Anterior cingulate cortex (tissue), 58 donors: ENCODE results near the gene XRCC6.
"Not testable (repeated sequence)": the region's sequence is repeated elsewhere in the genome, so short reads cannot be mapped to it uniquely, and the experiment has no call there.

Source experiments
- DNase-seq, 58 donors: peaks; one replicate each; lab custom pipeline; 2025; lab: John Stamatoyannopoulos, UW

Gene XRCC6

DNA sequence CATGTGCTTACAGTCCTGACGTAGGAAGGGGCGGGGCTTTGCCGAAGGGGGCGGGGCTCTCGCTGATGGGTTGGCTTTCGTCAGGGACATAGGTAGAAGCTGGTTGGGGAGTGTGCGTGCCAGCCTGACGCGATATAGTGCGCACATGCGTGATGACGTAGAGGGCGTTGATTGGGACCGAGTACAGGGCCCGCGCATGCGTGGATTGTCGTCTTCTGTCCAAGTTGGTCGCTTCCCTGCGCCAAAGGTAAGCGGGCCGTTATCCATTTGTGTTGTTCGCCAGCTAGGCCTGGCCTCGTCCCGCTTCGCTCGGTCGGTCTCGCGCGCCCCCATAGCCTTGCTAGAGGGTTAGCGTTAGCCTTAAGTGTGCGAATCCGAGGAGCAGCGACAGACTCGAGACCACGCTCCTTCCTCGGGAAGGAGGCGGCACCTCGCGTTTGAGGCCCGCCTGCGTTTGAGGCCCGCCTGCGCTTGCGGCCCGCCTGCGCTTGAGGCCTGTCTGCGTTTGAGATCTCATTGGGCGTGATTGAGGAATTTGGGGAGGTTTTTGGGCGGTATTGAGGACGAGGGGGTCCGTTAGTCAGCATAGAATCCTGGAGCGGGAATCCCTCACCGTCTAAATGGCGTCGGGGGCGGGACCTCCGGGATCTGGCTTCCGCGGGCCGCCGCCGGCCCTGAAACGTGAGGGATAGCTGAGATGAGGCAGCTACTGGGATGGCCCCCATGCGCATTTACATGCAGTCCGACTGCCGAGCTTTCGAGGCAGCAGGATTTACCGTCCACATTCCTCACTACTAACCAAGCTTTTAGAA, at the start of gene XRCC6:
TSS of gene XRCC6 (plus strand) at position 197 of the 812 bp plus-strand sequence. CDS start 710 bp downstream, outside the sequence.
- peak; percentile 92 to 100 (median 99) for DNase-seq

DNA sequence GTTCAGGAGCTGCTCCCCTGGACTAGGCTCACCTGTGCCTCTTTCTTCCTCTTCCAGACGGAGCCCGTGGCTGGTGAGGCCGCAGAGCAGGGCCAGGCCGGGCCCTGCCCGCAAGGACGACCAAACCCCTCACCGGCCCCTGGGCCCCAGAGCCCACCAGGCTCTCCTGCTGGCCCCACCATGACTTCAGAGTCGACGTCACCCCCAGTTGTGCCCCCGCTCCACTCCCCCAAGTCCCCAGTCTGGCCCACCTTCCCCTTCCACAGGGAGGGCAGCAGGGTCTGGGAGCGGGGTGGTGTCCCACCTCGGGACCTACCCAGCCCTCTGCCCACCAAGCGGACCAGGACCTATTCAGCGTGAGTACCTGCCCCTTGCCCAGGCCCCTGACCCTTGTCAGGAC, 49.3 kb upstream of the XRCC6 start:
- DNase-seq = no peak

DNA sequence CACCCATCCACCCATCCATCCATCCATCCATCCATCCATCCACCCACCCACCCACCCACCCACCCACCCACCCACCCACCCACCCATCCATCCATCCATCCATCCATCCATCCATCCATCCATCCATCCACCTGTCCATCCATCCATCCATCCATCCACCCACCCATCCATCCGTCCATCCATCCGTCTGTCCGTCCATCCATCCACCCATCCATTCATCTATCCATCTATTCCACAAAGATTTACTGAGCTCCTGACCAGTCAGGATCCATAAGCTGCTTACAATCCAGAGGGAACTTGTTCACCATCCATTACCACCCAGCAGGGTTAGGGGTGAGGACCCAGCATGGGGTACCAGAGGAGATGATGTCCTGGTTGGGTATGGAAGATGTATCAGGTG, 48.8 kb upstream of the XRCC6 start:
- DNase-seq = not testable (repeated sequence)

DNA sequence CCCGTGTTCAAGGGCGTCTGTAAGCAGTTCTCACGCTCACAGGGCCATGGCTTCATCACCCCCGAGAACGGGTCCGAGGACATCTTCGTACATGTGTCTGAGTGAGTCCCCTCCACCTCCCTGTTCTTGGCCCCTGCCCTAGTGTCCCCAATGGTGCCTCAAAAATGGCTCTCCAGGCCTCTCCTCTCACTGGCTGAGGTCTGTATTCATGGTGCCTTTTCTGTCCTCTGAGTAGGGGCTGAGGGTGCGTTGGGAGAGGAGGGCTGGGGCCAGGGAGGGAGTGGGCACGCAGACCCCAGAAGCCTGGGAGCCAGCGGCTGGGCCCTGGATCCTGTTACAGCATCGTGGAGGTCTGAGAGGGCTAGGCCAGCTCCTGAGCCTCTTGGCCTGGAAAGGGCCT, 47.4 kb upstream of the XRCC6 start:
- no peak for DNase-seq

DNA sequence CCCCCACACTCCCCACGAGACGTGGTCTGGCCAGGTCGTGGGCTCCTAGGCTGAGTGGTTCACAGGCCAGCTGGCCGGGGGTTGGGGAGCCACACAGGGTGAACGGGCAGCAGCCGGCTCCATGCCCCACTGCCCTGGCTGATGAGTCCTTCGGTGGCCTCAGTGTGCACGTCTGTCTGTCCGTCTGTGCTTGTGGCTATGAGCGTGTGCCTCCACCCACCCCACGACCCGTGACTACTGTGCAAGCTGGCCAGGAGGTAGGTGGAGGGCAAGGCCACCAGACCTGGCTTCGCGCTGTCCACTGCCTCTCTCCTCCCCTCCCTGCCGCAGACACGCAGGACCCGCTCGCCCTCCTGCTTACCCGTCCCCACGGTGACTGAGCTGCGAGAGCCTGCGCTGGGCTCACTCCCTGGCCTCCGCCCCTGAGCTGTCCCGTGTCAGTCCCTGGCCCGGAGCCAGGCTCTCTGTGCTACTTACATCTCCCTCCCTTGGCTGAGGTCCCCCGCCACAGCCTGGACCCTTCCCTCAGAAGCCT, 46.2 kb upstream of the XRCC6 start:
- peak in 22 of 58 donors; percentile 14 to 66 (median 29) for DNase-seq

DNA sequence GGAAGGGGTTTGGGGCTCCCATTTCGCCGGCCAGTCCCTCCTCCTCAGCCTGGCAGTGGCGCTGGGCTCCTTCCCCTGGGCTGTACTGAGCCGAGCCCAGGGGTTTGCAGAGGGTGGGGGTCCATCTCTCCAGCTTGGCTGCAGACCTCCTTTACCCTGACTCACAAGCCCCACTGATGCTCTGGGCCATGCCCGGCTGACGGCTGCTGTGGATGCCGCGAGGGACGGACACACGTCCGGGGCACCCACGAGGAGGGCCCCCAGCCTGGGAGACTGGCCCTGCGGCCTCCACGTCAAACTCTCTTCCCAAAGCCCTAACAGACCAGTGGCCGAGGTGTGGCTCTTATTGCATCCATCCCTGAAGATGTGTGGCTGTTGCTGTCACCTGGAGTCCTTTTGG, 45.6 kb upstream of the XRCC6 start:
- DNase-seq = no peak

DNA sequence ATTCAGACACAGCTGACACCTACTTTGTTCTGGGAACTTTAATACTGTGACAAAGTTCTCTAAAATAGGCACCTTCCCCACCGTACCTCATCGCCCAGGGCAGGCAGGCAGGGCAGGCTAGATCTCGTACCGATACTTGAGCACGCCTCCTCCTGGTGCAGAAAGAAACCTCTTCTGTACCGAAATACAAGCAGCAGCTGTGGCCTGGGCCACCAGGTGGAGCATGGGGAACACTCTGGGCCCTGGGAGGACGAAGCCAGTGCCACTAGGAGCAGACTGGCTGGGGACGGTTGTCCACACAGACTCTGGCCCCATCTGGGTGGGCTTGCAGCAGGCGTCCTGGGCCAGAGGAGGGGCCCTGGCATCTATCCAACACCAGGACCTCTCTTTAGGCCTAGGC, 44.2 kb upstream of the XRCC6 start:
- DNase-seq = peak in 15 of 58 donors; percentile 11 to 48 (median 25)

DNA sequence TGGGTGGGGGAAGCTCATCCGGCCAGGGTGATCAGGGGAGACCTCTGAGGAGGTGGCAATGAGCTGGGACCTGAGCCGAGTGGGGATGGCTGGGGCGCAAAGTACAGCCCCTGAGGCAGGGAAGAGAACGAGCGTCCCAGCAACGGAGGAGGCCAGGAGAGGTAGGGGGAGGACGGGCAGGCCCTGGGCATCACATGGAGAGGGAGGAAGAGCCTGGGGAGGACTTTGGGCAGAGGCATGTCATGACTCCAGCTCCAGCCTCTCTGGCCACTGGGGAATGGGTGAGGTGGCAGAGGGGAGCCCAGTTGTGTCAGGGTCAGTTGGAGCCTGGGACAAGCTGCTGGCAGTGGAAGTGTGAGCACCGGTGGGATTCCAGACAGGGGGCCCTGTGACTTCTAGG, 43.0 kb upstream of the XRCC6 start:
- DNase-seq = no peak

DNA sequence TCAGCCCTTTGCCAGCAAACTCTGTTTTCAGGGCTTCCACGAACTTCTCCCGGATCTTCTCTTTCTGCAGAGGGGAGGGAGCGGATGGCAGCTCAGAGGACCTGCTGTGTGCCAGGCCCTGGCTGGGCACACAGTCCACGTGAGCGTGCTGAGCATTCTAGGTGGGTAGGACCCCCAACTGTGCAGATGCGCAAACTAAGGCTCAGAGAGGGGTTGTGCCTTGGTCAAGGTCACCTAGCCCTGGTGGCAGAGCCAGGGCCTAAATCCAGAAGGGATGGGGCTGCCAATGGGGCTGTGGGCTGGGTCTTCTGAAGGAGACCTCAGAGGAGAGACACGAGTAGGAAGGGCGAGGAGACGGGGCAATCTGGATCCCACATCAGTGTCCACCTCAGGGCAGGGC, 42.3 kb upstream of the XRCC6 start:
- DNase-seq = peak in 2 of 58 donors; percentile 11 to 13

DNA sequence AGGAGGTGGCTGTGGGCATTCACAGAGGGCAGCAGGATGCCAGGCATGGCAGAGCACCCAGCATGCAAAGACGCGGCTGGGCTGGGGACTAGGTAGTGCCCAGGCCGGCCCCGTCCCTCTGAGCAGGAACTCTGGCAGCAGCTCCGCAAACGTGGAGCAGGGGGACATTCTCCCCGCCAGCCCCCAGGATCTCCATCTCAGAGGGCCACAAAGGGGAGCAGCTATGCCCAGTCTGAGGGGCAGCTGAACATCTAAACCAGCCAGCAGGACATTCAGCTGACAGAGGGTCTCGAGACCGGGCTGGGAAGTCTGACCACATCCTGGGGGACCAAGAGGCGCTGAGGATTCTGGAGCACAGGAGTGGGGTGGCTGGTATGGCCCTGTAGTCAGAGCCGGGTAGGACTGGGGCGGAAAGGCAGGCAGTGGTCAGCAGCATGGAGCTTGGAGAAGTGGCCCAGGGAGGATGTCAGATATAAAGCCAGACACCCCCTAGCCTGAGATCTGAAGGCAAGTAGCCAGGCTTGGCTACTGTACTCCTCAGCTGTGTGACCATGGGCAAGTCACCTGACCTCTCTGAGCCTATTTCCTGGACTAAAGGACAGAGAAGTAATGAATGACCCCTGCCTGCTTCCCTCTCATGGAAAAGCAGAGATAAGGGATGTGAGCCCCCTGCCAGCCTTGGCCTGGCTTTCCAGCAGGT, 41.6 kb upstream of the XRCC6 start:
- no peak for DNase-seq

DNA sequence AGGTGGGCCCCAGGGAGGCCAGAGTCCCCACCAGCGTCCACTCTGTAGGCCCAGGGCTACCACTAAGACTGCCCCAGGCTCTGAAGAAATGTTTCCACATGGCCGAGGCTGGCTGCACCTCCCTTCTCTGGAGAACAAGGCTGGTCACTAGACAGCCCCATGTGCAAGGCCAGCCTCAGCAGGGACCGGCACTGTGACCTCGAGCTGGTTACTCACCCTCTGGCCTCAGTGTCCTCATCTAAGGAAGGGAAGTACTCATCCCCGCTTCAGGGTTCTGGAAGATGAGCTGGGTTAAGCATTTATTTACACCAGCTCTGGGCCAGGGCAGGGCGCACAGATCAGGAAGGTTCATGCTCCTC, 41.1 kb upstream of the XRCC6 start:
- no peak for DNase-seq

DNA sequence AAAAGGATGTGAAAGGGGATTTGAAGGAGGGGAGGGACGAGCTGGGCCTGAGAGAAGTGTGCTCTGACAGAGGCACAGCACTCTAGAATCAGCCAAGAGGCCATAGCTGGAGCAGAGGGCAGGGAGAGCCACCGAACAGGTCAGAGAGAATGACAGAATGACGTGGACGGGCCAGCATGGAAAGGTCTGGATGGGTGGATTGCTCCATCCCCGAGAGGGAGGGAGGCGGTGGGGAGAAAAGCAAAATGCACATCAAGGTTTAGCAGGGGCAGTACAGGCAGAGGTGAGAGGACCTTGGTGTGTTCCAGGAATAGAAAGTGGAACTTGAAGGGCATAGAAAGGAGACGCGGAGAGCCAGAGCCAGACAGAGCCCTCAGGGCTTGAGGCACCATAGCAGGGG, 38.4 kb upstream of the XRCC6 start:
- no peak for DNase-seq

DNA sequence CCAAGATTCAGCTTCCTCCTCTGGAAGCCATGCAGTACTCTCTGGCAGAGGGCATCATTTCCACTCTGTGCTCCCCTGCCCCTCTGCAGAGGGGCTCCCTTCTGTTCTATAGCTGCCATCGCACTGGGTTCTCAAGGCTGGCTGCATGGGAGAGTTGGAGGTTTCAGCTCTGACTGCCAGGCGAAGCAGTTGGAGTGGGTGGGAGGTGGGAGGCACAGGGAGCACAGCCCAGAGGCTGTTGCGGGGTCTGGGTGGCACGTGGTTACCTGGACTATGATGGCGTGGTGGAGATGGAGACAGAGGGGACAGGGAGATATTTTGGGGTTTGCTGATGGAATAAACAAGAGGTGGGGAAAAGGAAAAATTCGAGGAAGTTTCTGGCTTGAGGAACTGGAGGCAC, 36.2 kb upstream of the XRCC6 start:
- DNase-seq = peak in 3 of 58 donors; percentile 9 to 32 (median 30)

DNA sequence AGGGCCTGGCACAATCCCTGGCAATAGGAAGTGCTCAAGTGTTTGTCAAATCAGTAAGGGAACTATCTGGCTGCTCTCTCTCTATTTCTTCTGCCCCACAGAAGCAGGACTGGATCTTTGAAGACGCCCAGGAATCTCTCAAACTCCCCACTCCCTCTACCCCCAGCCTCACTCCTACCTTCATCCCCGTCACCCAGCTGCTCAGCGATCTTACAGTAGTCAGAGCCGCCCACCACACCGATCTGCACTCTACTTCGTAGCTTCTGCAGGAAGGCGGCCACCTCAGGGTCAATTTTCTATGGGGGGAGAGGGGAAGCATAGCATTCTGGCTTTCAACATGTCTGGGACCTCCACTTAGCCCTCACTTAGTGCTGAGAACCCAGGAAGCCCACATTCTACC, 35.2 kb upstream of the XRCC6 start:
- DNase-seq = no peak

DNA sequence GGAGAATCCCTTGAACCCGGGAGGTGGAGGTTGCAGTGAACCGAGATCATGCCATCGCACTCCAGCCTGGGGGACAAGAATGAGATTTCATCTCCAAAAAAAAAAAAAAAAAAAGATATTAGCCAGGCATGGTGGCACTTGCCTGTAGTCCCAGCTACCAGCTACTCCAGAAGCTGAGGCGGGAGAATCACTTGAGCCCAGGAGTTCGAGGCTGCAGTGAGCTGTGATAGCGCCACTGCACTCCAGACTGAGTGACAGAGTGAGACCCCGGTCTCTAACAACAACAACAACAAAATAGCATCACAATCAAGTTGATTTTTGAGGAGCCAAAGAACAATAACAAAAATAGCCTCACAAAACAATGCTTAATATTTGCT, 33.8 kb upstream of the XRCC6 start:
- no peak for DNase-seq

DNA sequence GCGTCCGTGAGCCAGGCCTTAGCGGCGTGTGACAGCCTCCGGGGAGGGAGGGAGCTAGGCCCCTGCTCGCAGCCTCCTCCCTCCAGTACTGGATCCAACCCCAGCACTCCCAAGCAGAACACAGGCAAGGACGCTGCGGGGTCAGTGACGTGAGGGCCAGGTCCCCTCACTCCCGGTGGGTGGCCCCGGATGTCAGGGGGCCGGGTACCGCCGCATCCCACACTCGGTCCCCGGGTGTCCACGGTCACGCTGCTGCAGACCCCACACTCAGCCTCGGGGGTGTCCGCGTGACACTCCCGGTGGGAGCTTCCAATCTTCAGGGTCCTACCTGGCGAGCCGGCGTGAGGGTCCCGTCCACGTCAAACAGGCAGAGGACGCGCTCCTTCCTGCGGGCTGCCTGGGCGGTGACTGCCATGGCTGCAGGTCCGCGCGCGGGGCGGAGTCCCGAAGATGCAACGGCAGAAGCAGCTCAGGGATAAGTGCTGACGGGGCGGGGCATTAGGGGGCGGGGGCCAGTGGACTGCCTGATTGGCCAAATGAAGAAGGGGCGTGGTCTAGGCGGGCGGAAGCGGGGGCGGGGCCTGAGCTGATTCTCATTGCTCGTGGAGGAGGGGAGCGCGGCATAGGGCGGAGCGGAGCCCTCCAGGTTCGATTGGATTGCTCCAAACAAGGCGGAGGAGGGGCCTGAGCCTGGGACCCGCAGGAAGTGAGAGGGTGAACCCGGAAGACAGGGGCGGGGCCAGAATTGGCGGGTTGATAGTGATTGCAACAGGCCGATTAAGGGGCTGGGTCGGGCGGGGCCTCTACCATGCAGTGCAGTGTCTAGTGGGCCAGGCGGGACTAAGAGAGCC, 31.5 kb upstream of the XRCC6 start, which contains the start of gene PMM1:
TSS of gene PMM1 (minus strand) at position 450 of the 851 bp plus-strand sequence. CDS start at position 415, 35 bp downstream.
- peak; percentile 80 to 100 (median 100) for DNase-seq

DNA sequence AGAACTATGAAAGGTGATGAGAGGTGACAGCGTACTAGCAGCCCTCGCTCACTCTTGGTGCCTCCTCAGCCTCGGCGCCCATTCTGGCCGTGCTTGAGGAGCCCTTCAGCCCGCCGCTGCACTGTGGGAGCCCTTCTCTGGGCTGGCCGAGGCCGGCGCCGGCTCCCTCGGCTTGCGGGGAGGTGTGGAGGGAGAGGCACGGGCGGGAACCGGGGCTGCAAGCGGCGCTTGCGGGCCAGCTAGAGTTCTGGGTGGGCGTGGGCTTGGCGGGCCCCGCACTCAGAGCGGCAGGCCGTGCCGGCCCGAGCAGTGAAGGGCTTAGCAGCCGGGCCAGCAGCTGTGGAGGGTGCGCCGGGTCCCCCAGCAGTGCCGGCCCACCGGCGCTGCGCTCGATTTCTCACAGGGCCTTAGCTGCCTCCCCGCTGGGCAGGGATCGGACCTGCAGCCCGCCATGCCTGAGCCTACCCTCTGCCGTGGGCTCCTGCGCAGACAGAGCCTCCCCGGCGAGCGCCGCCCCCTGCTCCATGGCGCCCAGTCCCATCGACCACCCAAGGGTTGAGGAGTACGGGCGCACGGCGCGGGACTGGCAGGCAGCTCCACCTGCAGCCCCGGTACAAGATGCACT, 27.6 kb upstream of the XRCC6 start:
- DNase-seq = not testable (repeated sequence)

DNA sequence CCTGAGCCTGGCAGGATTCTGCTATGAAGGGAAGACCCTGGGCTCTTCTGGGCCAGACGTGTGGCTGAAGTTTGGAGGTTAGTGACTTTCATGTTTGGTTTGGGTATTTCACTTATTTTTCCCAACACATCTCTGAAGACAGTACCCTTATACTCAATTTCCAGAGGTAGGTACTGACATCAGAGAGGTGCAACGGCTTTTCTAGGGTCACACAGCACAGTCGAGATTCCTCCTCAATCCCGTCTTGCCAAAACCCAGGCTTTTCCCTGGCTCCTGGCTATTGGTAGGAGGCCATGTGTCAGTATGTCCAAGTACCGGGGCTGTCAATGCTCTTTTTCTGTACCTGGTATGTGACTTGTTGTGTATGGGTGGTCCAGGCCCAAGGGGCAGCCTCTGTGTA, 25.4 kb upstream of the XRCC6 start:
- no peak for DNase-seq

DNA sequence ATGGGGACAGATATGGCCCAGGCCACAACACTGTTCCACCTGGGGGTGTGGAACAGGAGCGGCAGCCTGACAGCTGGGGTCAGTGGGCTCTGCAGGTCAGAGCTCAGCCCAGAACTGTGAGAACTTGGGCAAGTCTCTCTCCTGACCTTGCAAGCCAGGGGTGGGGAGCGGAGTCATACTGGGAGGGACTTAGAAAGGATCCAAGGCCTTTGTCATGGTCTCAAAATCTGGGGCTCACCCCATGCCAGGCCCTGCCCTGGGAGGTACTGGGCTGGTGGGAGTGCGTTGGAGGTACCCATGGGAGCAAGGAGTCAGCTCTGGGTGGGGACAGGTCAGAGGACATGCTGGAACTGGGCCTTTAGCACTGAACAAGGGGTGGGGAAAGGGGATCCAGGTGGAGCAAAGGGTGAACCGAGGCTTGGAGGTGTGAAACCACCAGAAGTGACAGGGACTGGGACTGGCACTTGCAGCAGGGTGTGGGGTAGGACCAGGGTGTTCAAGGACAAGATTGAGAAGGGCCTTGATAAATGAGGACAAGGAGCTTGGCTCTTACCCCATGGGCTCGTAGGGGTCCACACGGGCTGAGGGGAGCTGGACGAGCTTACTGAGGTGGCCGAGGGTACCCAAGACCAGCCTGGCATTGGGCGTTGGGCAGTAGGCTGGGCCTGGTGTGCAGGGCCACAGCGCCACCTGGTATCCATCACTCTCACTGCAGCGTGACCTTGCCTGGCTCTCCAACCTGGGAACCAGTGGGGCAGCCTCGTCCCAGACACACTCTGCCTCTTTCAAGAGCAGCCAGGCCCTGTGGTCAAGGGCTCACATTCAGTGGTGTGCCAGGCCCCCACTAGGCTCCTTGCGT, 24.1 kb upstream of the XRCC6 start:
- peak in 41 of 58 donors; percentile 11 to 66 (median 39) for DNase-seq
